ENCODE results near the gene VCL.

Gene VCL

DNA sequence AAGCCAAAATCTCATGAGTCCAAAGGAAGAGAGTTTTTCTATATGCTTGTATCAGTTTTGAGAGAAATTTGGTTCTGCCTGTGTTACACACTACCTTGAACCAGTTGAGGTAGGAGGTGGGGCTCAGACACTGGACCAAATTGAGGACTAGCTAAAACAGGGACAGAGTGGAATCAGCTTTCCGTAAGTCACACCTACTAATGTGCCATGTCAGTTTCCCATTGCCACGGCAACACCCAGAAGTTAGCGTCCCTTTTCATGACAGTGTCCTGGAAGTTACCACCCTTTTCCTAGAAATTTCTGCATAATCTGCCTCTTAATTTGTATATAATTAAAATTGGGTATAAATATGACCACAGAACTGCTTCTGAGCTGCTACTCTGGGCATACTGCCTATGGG is 162.1 kb downstream of the VCL start:
- Mint-ChIP-seq H3K4me1 (ENCODE audit: low read depth) (peaks cover 28% of the 10 kb centered on the region), H3K27ac (no peak overlapping the region), H3K4me3 (no peak overlapping the region), H3K9me3 (no peaks in the 10 kb centered on the region), H3K27me3 (no peaks in the 10 kb centered on the region), H3K36me3 (ENCODE audit: low read depth) (no peaks in the 10 kb centered on the region)

DNA sequence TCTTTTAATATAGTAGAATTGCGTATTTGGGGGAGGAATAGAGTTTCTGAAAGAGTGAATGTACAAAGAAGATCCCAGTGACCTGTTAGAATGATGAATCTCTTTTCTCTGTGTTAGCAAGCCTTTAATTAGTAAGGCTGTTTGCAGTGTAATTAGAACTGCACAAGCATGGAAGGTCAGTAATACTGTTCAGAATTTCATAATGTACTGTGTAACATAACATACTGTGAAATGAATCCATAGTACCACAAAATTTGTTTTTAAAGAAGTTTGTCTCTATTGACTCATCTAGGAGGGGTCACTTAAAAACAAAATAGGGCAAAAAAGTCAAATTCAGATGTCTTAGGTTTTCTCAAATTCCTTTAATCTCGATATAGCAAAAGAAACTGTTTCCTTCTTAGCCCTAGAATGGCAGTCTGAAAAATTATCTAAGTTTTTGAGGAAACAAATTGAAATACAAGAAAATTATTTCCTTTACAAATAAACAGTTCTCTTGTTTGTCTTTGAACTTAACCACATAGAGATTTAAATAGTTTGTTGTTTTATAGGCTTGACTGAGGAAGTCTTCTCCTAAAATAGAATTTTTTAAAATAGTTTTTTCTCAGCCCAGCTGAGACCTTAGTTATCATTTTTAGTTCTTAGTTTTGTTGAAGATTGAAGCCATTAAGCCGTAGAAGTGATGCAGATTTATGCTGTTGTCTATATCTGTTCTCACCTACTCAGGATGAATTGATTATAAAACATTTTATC is 165.6 kb downstream of the VCL start:
- no peaks in the 10 kb centered on the region for H3K9me3 Mint-ChIP-seq
- no peaks in the 10 kb centered on the region for H3K36me3 Mint-ChIP-seq (ENCODE audit: low read depth)
- no peak overlapping the region for H3K27ac Mint-ChIP-seq
- H3K27me3 Mint-ChIP-seq: no peaks in the 10 kb centered on the region
- H3K4me3 Mint-ChIP-seq: no peak overlapping the region
- peaks cover 27% of the 10 kb centered on the region for H3K4me1 Mint-ChIP-seq (ENCODE audit: low read depth)

DNA sequence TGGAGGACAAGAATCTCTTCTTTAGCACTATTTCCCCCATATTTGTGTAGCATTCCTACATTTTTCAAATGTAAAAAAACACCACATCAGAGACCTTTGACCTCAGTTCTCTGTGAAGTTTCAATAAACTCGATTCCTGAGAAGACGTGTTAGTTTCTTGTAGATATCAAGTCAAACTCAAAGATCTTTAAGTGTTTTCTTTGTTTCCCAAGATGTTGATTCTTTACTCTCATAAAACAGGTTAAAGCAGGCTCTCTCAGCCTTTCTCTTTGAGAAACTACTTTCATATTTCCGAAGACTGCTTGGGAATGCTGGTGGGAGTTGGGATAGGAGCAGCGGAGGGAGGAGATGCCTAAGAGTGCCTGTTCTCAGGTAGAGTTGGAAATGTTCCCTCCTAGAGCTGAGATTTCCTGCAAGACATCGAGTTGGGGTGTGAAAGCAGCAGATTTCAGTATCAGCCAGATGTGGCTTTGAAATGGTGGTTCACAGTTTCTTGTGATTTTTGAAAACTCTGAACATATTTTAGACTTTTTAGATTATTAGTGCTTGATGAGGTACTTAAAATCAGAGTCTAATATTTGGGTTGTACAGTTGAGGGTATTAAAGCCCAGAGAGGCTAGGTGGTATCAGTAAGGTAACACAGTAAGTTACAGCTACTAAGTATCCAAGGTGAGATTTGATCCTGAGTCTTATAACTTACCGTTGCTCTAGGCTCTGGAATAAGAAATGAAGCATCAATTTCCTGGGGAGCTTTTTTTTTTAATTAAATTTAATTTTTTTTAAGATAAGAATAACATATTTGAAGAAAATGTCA is 167.0 kb downstream of the VCL start:
- no peak overlapping the region for H3K4me3 Mint-ChIP-seq
- no peaks in the 10 kb centered on the region for H3K27me3 Mint-ChIP-seq
- H3K36me3 Mint-ChIP-seq (ENCODE audit: low read depth): peaks cover 5% of the 10 kb centered on the region
- H3K27ac Mint-ChIP-seq: peak overlapping the region; percentile 22
- peaks cover 39% of the 10 kb centered on the region for H3K4me1 Mint-ChIP-seq (ENCODE audit: low read depth)
- no peaks in the 10 kb centered on the region for H3K9me3 Mint-ChIP-seq

DNA sequence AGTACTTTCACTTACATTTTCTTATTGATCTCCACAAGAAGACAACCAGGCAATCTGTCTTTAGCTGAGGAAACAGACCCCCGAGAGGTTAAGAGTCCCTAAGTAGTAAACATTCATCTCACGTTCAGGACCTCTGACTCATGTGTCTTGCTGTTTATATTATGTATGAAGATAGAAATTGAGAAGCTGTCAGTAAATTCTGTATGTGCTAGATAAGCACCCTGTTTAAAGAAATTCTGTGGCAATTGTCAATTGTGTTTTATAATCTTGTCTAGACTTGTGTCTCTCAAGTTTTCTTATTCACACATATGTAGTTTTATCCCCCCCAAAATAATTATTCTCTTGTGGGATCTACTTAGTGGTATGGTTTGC is 167.6 kb downstream of the VCL start:
- H3K36me3 Mint-ChIP-seq (ENCODE audit: low read depth): peaks cover 5% of the 10 kb centered on the region
- peaks cover 39% of the 10 kb centered on the region for H3K4me1 Mint-ChIP-seq (ENCODE audit: low read depth)
- no peaks in the 10 kb centered on the region for H3K27me3 Mint-ChIP-seq
- no peak overlapping the region for H3K27ac Mint-ChIP-seq
- H3K9me3 Mint-ChIP-seq: no peaks in the 10 kb centered on the region
- no peak overlapping the region for H3K4me3 Mint-ChIP-seq

GRCh38 chr10:74167443-74167842 is 169.5 kb downstream of the VCL start:
- Mint-ChIP-seq H3K4me1 (ENCODE audit: low read depth) (peaks cover 46% of the 10 kb centered on the region), H3K9me3 (no peaks in the 10 kb centered on the region), H3K27me3 (no peaks in the 10 kb centered on the region), H3K4me3 (no peak overlapping the region), H3K36me3 (ENCODE audit: low read depth) (peaks cover 5% of the 10 kb centered on the region), H3K27ac (no peak overlapping the region)
